Caco-2 (cell line): Measurements from ENCODE around the gene PAK5. TPM values are rescaled to one million over a fixed set of nuclear protein-coding genes. Genes with fewer than 3 reads are reported as not detected.

ENCODE experiments used
- BruUV-seq: library from RNA; stranded (reverse); fragments of 400-500 nt; replicated peaks from 2 replicates; lab custom pipeline; 2021; lab: Mats Ljungman, UMichigan
- CTCF ChIA-PET: fragments of 300-600 bp; sonication (Branson Sonifier 250); formaldehyde crosslinking; loops from one replicate; lab custom pipeline; 2022; ENCODE audit warnings: antibody characterized with exemption; lab: Charles Lee
- POLR2A ChIA-PET: fragments of 300-600 bp; sonication (Branson Sonifier 250); formaldehyde crosslinking; loops from one replicate; lab custom pipeline; 2022; ENCODE audit warnings: antibody characterized with exemption; lab: Charles Lee
- DNase-seq, 2 experiments: peaks; one replicate each; pipeline versions ENCODE4 v3.0.0 to v3.0.0-alpha.2; 2020 to 2022
- H3K27me3 ChIP-seq: replicated peaks from 2 replicates; pipeline ENCODE4 v1.6.0; 2011; ENCODE audit warnings: low read length; ENCODE audit not compliant: control insufficient read depth, insufficient read depth
- H3K36me3 ChIP-seq: 2 replicates; pipeline ENCODE4 v1.5.1; 2011; ENCODE audit warnings: low read length; ENCODE audit not compliant: control insufficient read depth, insufficient read depth
- H3K4me1 ChIP-seq: fragments of 250-450 bp; sonication (Bioruptor Pico); 2 replicates; pipeline ENCODE4 v1.5.1; 2020; ENCODE audit warnings: mild to moderate bottlenecking
- H3K4me3 ChIP-seq: 2 replicates; pipeline ENCODE4 v1.5.1; 2011; ENCODE audit warnings: low read depth, mild to moderate bottlenecking, control low read depth, low read length
- H3K9me3 ChIP-seq: fragments of 250-450 bp; sonication (Bioruptor Pico); 2 replicates; pipeline ENCODE4 v1.5.1; 2020; ENCODE audit warnings: mild to moderate bottlenecking, moderate library complexity
- H3K27ac Mint-ChIP-seq: one replicate; pipeline ENCODE4 v1.8.0; 2022; ENCODE audit warnings: mixed read lengths; ENCODE audit not compliant: unreplicated experiment
- H3K27me3 Mint-ChIP-seq: one replicate; pipeline ENCODE4 v1.8.0; 2022; ENCODE audit warnings: mixed read lengths; ENCODE audit not compliant: insufficient read depth, unreplicated experiment
- H3K36me3 Mint-ChIP-seq: one replicate; pipeline ENCODE4 v1.8.0; 2022; ENCODE audit warnings: mild to moderate bottlenecking, mixed read lengths; ENCODE audit not compliant: insufficient read depth, unreplicated experiment
- H3K4me1 Mint-ChIP-seq: one replicate; pipeline ENCODE4 v1.8.0; 2022; ENCODE audit warnings: low read depth, mixed read lengths; ENCODE audit not compliant: unreplicated experiment
- H3K4me3 Mint-ChIP-seq: one replicate; pipeline ENCODE4 v1.8.0; 2022; ENCODE audit warnings: mild to moderate bottlenecking, moderate library complexity, mixed read lengths; ENCODE audit not compliant: unreplicated experiment
- H3K9me3 Mint-ChIP-seq: one replicate; pipeline ENCODE4 v1.8.0; 2022; ENCODE audit warnings: mixed read lengths; ENCODE audit not compliant: unreplicated experiment
- intact Hi-C: fragments of 100-400 bp; cut with micrococcal nuclease; formaldehyde crosslinking; loops from one replicate; pipeline ENCODE4 v1.10.0; 2022; ENCODE audit not compliant: unreplicated experiment
- total RNA-seq: library from RNA; stranded (reverse); gene quantifications from 2 replicates; pipeline ENCODE4 v1.2.3, GENCODE V29; 2022
- TF ChIP-seq, protein P1 (sequence below), 2 experiments: fragments of 200-600 bp in 1 of 2; IDR thresholded peaks; 1 replicate in 1 of 2; 2 replicates in 1 of 2; pipeline versions ENCODE4 v1.5.1 to v1.8.0; 2011 to 2022; ENCODE audit warnings: antibody characterized with exemption in 1 of 2, control low read depth in 1 of 2, inconsistent platforms in 1 of 2, low read depth in 1 of 2, low read length in 1 of 2, mild to moderate bottlenecking in 1 of 2, moderate library complexity in 1 of 2; ENCODE audit not compliant: insufficient read depth in 1 of 2, severe bottlenecking in 1 of 2, unreplicated experiment in 1 of 2

PAK5 gene
- total RNA-seq, 1 experiment from 2014 or later = not detected

DNA sequence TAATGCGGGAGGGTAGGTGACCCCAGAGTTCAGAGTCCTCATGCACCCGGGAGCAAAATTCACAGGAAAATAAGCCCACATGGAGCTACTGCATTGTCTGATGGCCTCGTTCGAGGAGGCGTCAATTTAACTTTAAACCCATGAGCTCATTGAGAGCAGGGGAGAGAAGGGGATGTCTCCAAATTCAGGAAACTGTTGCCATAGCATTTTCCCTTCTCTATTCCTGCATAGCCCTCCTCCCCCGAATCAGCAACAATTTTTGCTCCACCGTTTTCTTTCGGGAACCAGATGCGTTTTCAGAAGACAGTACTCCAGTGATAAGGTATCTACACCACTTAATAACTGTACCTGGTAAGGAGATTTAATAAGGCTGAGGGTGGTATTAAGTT, 324.8 kb downstream of the PAK5 start:
- H3K4me1 Mint-ChIP-seq = no peaks in the 10 kb centered on the region
- intact Hi-C loops = loop anchor here (5.0 kb wide), 1 partner anchor 98 kb away; no protein-coding TSS in a partner anchor
- no peak overlapping the region for H3K4me3 ChIP-seq

DNA sequence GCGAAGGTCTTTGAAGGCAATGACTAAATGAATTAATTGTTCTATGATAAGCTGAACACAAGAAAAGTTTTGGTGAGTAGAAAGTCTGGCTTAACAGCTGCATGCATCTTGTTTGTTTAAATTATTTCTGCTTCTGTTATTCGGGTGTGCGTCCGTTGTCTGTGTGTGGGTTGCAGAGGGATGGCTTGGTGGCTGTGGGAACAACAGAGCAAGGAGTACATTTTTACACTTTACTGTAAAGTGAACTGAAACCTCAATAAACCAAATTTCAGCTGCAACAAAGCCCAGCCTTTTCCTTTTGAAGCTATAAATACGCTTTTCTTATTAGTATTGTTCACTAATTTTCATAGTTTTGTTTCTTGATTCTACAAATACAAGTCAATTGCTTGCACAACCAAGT, 328.0 kb downstream of the PAK5 start:
- intact Hi-C loops = loop anchor here (5.0 kb wide), 1 partner anchor 101 kb away; no protein-coding TSS in a partner anchor
- POLR2A ChIA-PET = no interaction called here

More for the DNA sequence above, 324.8 kb downstream of the PAK5 start:
- H3K4me1 ChIP-seq = no peaks in the 10 kb centered on the region
- H3K27me3 ChIP-seq = no peaks in the 10 kb centered on the region
- Mint-ChIP-seq H3K27ac (no peak overlapping the region), H3K4me3 (no peak overlapping the region), H3K36me3 (no peaks in the 10 kb centered on the region), H3K27me3 (peaks cover 18% of the 10 kb centered on the region), H3K9me3 (no peaks in the 10 kb centered on the region)
- BruUV-seq = no TSS peak
- no peak for DNase-seq
- H3K36me3 ChIP-seq = no peaks in the 10 kb centered on the region
- POLR2A ChIA-PET = no interaction called here
- H3K9me3 ChIP-seq = no peaks in the 10 kb centered on the region
- TF ChIP-seq, protein P1, sequence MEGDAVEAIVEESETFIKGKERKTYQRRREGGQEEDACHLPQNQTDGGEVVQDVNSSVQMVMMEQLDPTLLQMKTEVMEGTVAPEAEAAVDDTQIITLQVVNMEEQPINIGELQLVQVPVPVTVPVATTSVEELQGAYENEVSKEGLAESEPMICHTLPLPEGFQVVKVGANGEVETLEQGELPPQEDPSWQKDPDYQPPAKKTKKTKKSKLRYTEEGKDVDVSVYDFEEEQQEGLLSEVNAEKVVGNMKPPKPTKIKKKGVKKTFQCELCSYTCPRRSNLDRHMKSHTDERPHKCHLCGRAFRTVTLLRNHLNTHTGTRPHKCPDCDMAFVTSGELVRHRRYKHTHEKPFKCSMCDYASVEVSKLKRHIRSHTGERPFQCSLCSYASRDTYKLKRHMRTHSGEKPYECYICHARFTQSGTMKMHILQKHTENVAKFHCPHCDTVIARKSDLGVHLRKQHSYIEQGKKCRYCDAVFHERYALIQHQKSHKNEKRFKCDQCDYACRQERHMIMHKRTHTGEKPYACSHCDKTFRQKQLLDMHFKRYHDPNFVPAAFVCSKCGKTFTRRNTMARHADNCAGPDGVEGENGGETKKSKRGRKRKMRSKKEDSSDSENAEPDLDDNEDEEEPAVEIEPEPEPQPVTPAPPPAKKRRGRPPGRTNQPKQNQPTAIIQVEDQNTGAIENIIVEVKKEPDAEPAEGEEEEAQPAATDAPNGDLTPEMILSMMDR (IDR thresholded peaks at IDR 0.05; ENCODE audit: insufficient read depth in 1 of 2, low read depth in 1 of 2, low read length in 1 of 2, severe bottlenecking in 1 of 2, unreplicated experiment in 1 of 2) = no peak
- CTCF ChIA-PET = no interaction called here

DNA sequence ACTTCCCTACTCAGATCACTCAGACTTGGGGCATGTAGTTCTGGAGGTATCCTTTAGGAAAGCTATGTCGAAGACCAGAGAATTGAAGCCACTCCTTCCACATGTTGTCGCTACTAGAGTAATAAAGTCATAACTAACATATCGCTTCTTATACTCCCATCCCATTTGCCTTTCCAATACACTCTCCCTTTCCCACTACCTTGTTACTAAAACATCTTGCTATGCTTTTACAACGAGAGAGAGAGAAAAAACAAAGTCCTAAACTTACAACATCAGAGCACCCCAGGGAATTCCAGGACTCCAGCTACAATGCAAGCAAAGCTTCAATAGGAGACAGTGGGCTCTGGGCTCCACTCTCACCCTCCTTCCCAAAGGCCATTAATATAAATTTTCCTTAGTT, 329.6 kb downstream of the PAK5 start:
- Histone ChIP-seq H3K9me3 (no peaks in the 10 kb centered on the region), H3K4me1 (no peaks in the 10 kb centered on the region), H3K36me3 (no peaks in the 10 kb centered on the region), H3K4me3 (no peak overlapping the region), H3K27me3 (no peaks in the 10 kb centered on the region; the same call in 1 of the 2 replicates)
- DNase-seq = no peak
- no TSS peak for BruUV-seq
- H3K4me1 Mint-ChIP-seq = no peaks in the 10 kb centered on the region
- POLR2A ChIA-PET = no interaction called here
- no peak overlapping the region for H3K27ac Mint-ChIP-seq
- H3K27me3 Mint-ChIP-seq = peaks cover 4% of the 10 kb centered on the region
- H3K4me3 Mint-ChIP-seq = no peak overlapping the region
- no peaks in the 10 kb centered on the region for H3K9me3 Mint-ChIP-seq
- CTCF ChIA-PET = interaction anchor here (0.7 kb wide), 1 partner anchor 468 kb away, joined by 4 read pairs; no protein-coding TSS in a partner anchor
- intact Hi-C loops = no loop called here
- no peaks in the 10 kb centered on the region for H3K36me3 Mint-ChIP-seq
- TF ChIP-seq, protein P1 (IDR thresholded peaks at IDR 0.05; ENCODE audit: insufficient read depth in 1 of 2, low read depth in 1 of 2, low read length in 1 of 2, severe bottlenecking in 1 of 2, unreplicated experiment in 1 of 2) = no peak

More for the DNA sequence above, 328.0 kb downstream of the PAK5 start:
- no peaks in the 10 kb centered on the region for H3K36me3 Mint-ChIP-seq
- H3K4me1 ChIP-seq = no peaks in the 10 kb centered on the region
- no peaks in the 10 kb centered on the region for H3K27me3 ChIP-seq
- TF ChIP-seq, protein P1 (IDR thresholded peaks at IDR 0.05; ENCODE audit: insufficient read depth in 1 of 2, low read depth in 1 of 2, low read length in 1 of 2, severe bottlenecking in 1 of 2, unreplicated experiment in 1 of 2) = no peak
- CTCF ChIA-PET = no interaction called here
- H3K27me3 Mint-ChIP-seq = peaks cover 8% of the 10 kb centered on the region
- no peak for DNase-seq
- no peaks in the 10 kb centered on the region for H3K4me1 Mint-ChIP-seq
- no peaks in the 10 kb centered on the region for H3K9me3 ChIP-seq
- no peaks in the 10 kb centered on the region for H3K36me3 ChIP-seq
- no peaks in the 10 kb centered on the region for H3K9me3 Mint-ChIP-seq
- H3K27ac Mint-ChIP-seq = no peak overlapping the region
- no TSS peak for BruUV-seq
- no peak overlapping the region for H3K4me3 ChIP-seq
- no peak overlapping the region for H3K4me3 Mint-ChIP-seq
